CD14-positive monocyte (primary cell): ENCODE data around the gene RELB. TPM values are rescaled to one million over a fixed set of nuclear protein-coding genes. Genes with fewer than 3 reads are reported as not detected.
A peak's percentile ranks its signal among the peaks of the same experiment; 100 is the strongest.
"Not testable (repeated sequence)": the region's sequence is repeated elsewhere in the genome, so short reads cannot be mapped to it uniquely, and the experiment has no call there.

Source experiments
- DNase-seq, 3 donors: peaks; one replicate each; pipeline ENCODE4 v3.0.0-alpha.2; 2011 to 2022
- H2AFZ ChIP-seq: 2 replicates; pipeline ENCODE4 v1.6.0; 2012; ENCODE audit warnings: mild to moderate bottlenecking, low read depth, low read length, inconsistent platforms; ENCODE audit not compliant: insufficient read depth, poor library complexity, severe bottlenecking
- H3K27ac ChIP-seq, 2 donors: 1 replicate in 1 of 2; 2 replicates in 1 of 2; pipeline ENCODE4 v1.5.1; 2012 to 2013; ENCODE audit warnings: low read length in 2 of 2, control low read depth in 1 of 2, inconsistent platforms in 1 of 2, low read depth in 1 of 2, mild to moderate bottlenecking in 1 of 2
- H3K27me3 ChIP-seq, 2 donors: one replicate each; pipeline versions ENCODE4 v1.6.0 to v1.6.1; 2011 to 2013; ENCODE audit warnings: low read length in 2 of 2; ENCODE audit not compliant: control insufficient read depth in 2 of 2, insufficient read depth in 2 of 2
- H3K36me3 ChIP-seq, 2 donors: replicated peaks in 1 of 2; 1 replicate in 1 of 2; 2 replicates in 1 of 2; pipeline versions ENCODE4 v1.5.1 to v1.6.1; 2012 to 2013; ENCODE audit warnings: low read length in 2 of 2, control low read depth in 1 of 2, inconsistent platforms in 1 of 2, mild to moderate bottlenecking in 1 of 2; ENCODE audit not compliant: insufficient read depth in 2 of 2, control insufficient read depth in 1 of 2
- H3K4me1 ChIP-seq, 2 donors: 1 replicate in 1 of 2; 2 replicates in 1 of 2; pipeline versions ENCODE4 v1.5.1 to v1.6.1; 2012 to 2013; ENCODE audit warnings: low read length in 2 of 2, control low read depth in 1 of 2, inconsistent platforms in 1 of 2, mild to moderate bottlenecking in 1 of 2, moderate library complexity in 1 of 2; ENCODE audit not compliant: insufficient read depth in 2 of 2, control insufficient read depth in 1 of 2
- H3K4me2 ChIP-seq: replicated peaks from 2 replicates; pipeline ENCODE3; 2012; ENCODE audit warnings: low read length, moderate library complexity, mild to moderate bottlenecking; ENCODE audit not compliant: poor library complexity, severe bottlenecking; ENCODE audit errors: extremely low read depth
- H3K4me3 ChIP-seq, 3 experiments: fragments of 200-600 bp in 1 of 3; sonication (generic) in 1 of 3; replicated peaks in 1 of 3; 1 replicate in 2 of 3; 2 replicates in 1 of 3; pipeline ENCODE4 v1.5.1; 2011 to 2013; ENCODE audit warnings: low read length in 3 of 3, mild to moderate bottlenecking in 3 of 3, control low read depth in 2 of 3, low read depth in 2 of 3, inconsistent platforms in 1 of 3, moderate library complexity in 1 of 3
- H3K79me2 ChIP-seq: 2 replicates; pipeline ENCODE4 v1.6.0; 2012; ENCODE audit warnings: mild to moderate bottlenecking, control low read depth, inconsistent platforms, low read length, moderate library complexity; ENCODE audit not compliant: insufficient read depth
- H3K9ac ChIP-seq: 2 replicates; pipeline ENCODE4 v1.6.0; 2017; ENCODE audit warnings: low read length, mild to moderate bottlenecking; ENCODE audit not compliant: insufficient read depth, poor library complexity, severe bottlenecking
- H3K9me3 ChIP-seq, 2 donors: replicated peaks in 1 of 2; 1 replicate in 1 of 2; 2 replicates in 1 of 2; pipeline versions ENCODE4 v1.5.1 to v1.6.1; 2012 to 2013; ENCODE audit warnings: low read length in 2 of 2, control low read depth in 1 of 2; ENCODE audit not compliant: control insufficient read depth in 1 of 2, insufficient read depth in 1 of 2
- H4K20me1 ChIP-seq: 2 replicates; pipeline ENCODE4 v1.6.0; 2012; ENCODE audit warnings: mild to moderate bottlenecking, low read length, control low read depth, moderate library complexity; ENCODE audit not compliant: insufficient read depth
- H3K27ac Mint-ChIP-seq, 7 donors: one replicate each; pipeline ENCODE4 v1.8.0; 2020; ENCODE audit warnings: mild to moderate bottlenecking in 7 of 7, mixed read lengths in 7 of 7, moderate library complexity in 6 of 7, inconsistent platforms in 2 of 7
- H3K27me3 Mint-ChIP-seq, 3 donors: one replicate each; pipeline ENCODE4 v1.8.0; 2021 to 2022; ENCODE audit warnings: low read depth in 3 of 3, mild to moderate bottlenecking in 3 of 3, mixed read lengths in 3 of 3, moderate library complexity in 3 of 3, inconsistent platforms in 1 of 3
- H3K36me3 Mint-ChIP-seq, 2 donors: one replicate each; pipeline ENCODE4 v1.8.0; 2020; ENCODE audit warnings: mixed read lengths in 2 of 2, inconsistent platforms in 1 of 2, mild to moderate bottlenecking in 1 of 2
- H3K4me1 Mint-ChIP-seq: one replicate; pipeline ENCODE4 v1.8.0; 2020; ENCODE audit warnings: mild to moderate bottlenecking, mixed read lengths
- H3K4me3 Mint-ChIP-seq, 2 donors: one replicate each; pipeline ENCODE4 v1.8.0; 2020; ENCODE audit warnings: mild to moderate bottlenecking in 2 of 2, mixed read lengths in 2 of 2, moderate library complexity in 1 of 2
- H3K9me3 Mint-ChIP-seq, 7 donors: one replicate each; pipeline ENCODE4 v1.8.0; 2020 to 2022; ENCODE audit warnings: mixed read lengths in 7 of 7, mild to moderate bottlenecking in 6 of 7, moderate library complexity in 6 of 7, inconsistent platforms in 2 of 7
- CTCF ChIP-seq: fragments of 200-600 bp; IDR thresholded peaks from one replicate; pipeline ENCODE4 v1.8.0; 2022; ENCODE audit warnings: antibody characterized with exemption, mild to moderate bottlenecking
- WGBS: methylation state at CpG from one replicate; pipeline ENCODE4 v1.1.5; 2013; ENCODE audit warnings: missing lambda C conversion rate; ENCODE audit not compliant: insufficient coverage; 5-methylcytosine and 5-hydroxymethylcytosine counted together
- intact Hi-C, 2 donors: fragments of 100-400 bp; cut with micrococcal nuclease; formaldehyde crosslinking; loops; one replicate each; pipeline versions ENCODE4 v1.15.0 to v1.15.1; 2023
- polyA plus RNA-seq, 3 donors: library from polyadenylated mRNA; depleted of rRNA in 1 of 3; unstranded in 2 of 3; stranded (reverse) in 1 of 3; fragments of 300-500 nt in 2 of 3; fragments of >200 nt in 1 of 3; fragmentation: Illumina TruSeq in 2 of 3; gene quantifications; 1 replicate in 2 of 3; 2 replicates in 1 of 3; pipeline ENCODE4 v1.2.3, GENCODE V29; 2012 to 2021

The RELB gene
- polyA plus RNA-seq, 3 donors, result 32.3 to 35.0 (median 34.4) TPM

GRCh38 chr19:44993926-44994537 lies 7.2 kb upstream of the RELB start:
- H3K4me2 ChIP-seq, result no peak overlapping the region
- no peaks in the 10 kb centered on the region for H4K20me1 ChIP-seq
- no peak overlapping the region for H3K4me3 ChIP-seq
- 99% methylated on average over 7 of the region's 12 CpGs for WGBS
- no peaks in the 10 kb centered on the region for H3K4me1 Mint-ChIP-seq
- H3K27ac ChIP-seq, result no peak overlapping the region
- peak overlapping the region in 4 of 7 donors; percentile 27 to 64 (median 50) for H3K27ac Mint-ChIP-seq
- H3K36me3 ChIP-seq, result peaks cover 34 to 44% of the 10 kb centered on the region in 2 donors
- no peak for DNase-seq
- peaks cover 32 to 43% of the 10 kb centered on the region in 2 donors for H3K36me3 Mint-ChIP-seq
- no peaks in the 10 kb centered on the region for H3K9me3 ChIP-seq
- no peak for TF ChIP-seq CTCF
- H2AFZ ChIP-seq, result no peak overlapping the region
- H3K27me3 Mint-ChIP-seq, result peaks cover 0 to 1% (median 0%) of the 10 kb centered on the region in 3 donors
- no peaks in the 10 kb centered on the region for H3K4me1 ChIP-seq
- H3K9me3 Mint-ChIP-seq, result peaks cover 0 to 3% (median 0%) of the 10 kb centered on the region in 7 donors
- H3K9ac ChIP-seq, result no peak overlapping the region
- intact Hi-C loops, result loop anchor here in 1 of 2 donors (5.0 kb wide), 1 partner anchor 37 kb away; the partner anchor contains the start of gene CLPTM1
- H3K79me2 ChIP-seq, result no peaks in the 10 kb centered on the region
- H3K27me3 ChIP-seq, result no peaks in the 10 kb centered on the region
- H3K4me3 Mint-ChIP-seq, result no peak overlapping the region

DNA sequence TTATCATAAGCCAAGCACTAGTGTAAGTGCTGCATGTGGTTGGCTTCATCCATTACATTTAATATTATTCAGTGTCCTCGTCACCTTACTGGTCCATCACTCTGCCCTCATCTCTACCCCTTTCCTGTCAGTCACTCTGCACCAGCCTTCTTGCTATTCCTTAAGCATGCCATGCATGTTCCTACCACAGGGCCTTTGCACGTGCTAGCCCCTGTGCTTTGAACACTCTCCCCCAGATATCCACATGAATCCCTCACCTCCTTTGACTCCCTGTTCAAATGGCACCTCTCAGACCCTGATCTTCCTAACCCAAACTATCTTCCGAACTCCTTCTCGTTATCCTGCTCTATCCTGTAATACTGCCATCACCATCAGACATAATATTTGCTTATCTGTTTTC lies 3.2 kb upstream of the RELB start:
- Histone ChIP-seq H4K20me1 (peaks cover 9% of the 10 kb centered on the region), H2AFZ (no peak overlapping the region), H3K36me3 (peaks cover 2 to 9% of the 10 kb centered on the region in 2 donors), H3K9ac (no peak overlapping the region), H3K27me3 (no peaks in the 10 kb centered on the region), H3K4me2 (no peak overlapping the region), H3K9me3 (no peaks in the 10 kb centered on the region), H3K79me2 (peaks cover 8% of the 10 kb centered on the region), H3K4me1 (peaks cover 13 to 14% of the 10 kb centered on the region in 2 donors), H3K4me3 (no peak overlapping the region), H3K27ac (no peak overlapping the region)
- peaks cover 0 to 3% (median 0%) of the 10 kb centered on the region in 7 donors for H3K9me3 Mint-ChIP-seq
- H3K27ac Mint-ChIP-seq, result no peak overlapping the region
- 95% methylated on average over 4 of the region's 4 CpGs for WGBS
- peaks cover 10 to 20% of the 10 kb centered on the region in 2 donors for H3K36me3 Mint-ChIP-seq
- H3K27me3 Mint-ChIP-seq, result peaks cover 0 to 5% (median 1%) of the 10 kb centered on the region in 3 donors
- H3K4me1 Mint-ChIP-seq, result peaks cover 12% of the 10 kb centered on the region
- H3K4me3 Mint-ChIP-seq, result no peak overlapping the region
- no peak for DNase-seq
- intact Hi-C loops, result no loop called here
- no peak for TF ChIP-seq CTCF

DNA sequence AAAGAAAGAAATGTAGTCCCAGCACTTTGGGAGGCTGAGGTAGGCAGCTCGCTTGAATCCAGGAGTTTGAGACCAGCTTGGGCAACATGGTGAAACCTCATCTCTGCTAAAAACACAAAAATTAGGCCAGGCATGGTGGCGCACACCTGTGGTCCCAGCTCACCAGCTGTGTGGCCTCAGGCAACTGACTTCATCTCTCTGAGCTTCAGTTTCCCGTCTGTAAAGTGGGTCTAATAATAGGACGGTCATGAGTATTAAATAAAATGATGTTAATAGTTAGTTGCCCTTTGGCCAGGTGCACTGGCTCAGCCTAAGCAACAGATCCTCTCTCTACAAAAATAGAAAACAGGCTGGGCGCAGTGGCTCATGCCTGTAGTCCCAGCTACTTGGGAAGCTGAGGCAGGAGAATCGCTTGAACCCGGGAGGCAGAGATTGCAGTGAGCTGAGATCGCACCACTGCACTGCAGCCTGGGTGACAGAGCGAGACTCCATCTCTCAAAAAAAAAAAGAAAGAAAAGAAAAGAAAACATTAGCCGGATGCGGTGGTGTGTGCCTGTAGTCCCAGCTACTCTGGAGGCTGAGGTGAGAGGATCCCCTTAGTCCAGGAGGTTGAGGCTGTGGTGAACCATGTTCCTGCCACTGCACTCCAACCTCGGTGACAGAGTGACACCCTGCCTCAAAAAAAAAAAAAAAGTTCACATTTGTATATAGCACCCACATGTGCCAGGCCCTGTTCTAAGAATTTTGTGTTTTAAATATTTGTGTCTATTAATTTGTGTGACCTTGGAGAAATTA lies 1.9 kb upstream of the RELB start:
- H3K27me3 Mint-ChIP-seq, H3K9me3 ChIP-seq, H3K4me3 ChIP-seq, H3K9ac ChIP-seq, H3K27ac ChIP-seq, DNase-seq, intact Hi-C loops, H3K9me3 Mint-ChIP-seq, H2AFZ ChIP-seq, H3K27me3 ChIP-seq, H3K4me2 ChIP-seq, H3K79me2 ChIP-seq, H3K4me3 Mint-ChIP-seq: not testable (repeated sequence)
- peaks cover 12% of the 10 kb centered on the region for H3K4me1 Mint-ChIP-seq
- peaks cover 4 to 22% of the 10 kb centered on the region in 2 donors for H3K36me3 Mint-ChIP-seq
- peaks cover 0 to 15% of the 10 kb centered on the region in 2 donors for H3K36me3 ChIP-seq
- H3K27ac Mint-ChIP-seq, result peak overlapping the region in 4 of 7 donors; percentile 30 to 80 (median 39)
- peaks cover 19% of the 10 kb centered on the region for H4K20me1 ChIP-seq
- 70% methylated on average over 2 of the region's 12 CpGs for WGBS
- peaks cover 13 to 14% of the 10 kb centered on the region in 2 donors for H3K4me1 ChIP-seq
